CD8-positive, alpha-beta memory T cell (primary cell): ENCODE measurements around the gene SERPINB11. TPM values are rescaled to one million over a fixed set of nuclear protein-coding genes. Genes with fewer than 3 reads are reported as not detected.
"Not testable (repeated sequence)": the region's sequence is repeated elsewhere in the genome, so short reads cannot be mapped to it uniquely, and the experiment has no call there.

Experiments used
- CTCF ChIA-PET: fragments of 350-600 bp; sonication (Branson Sonifier 250); formaldehyde crosslinking; loops from one replicate; lab custom pipeline; 2021; ENCODE audit warnings: antibody characterized with exemption; lab: Charles Lee
- POLR2A ChIA-PET: fragments of 350-600 bp; sonication (Branson Sonifier 250); formaldehyde crosslinking; loops from one replicate; lab custom pipeline; 2021; ENCODE audit warnings: antibody characterized with exemption; lab: Charles Lee
- DNase-seq, 5 donors: peaks; one replicate each; pipeline versions ENCODE4 v3.0.0 to v3.0.0-alpha.2; 2020 to 2022; ENCODE audit warnings: mixed read lengths in 1 of 5
- H3K27ac ChIP-seq: one replicate; pipeline ENCODE4 v1.7.0; 2013; ENCODE audit warnings: low read depth, mild to moderate bottlenecking, low read length, moderate library complexity
- H3K27me3 ChIP-seq: 2 replicates; pipeline ENCODE4 v1.7.0; 2013; ENCODE audit warnings: low read length, mild to moderate bottlenecking; ENCODE audit not compliant: insufficient read depth, poor library complexity, severe bottlenecking
- H3K36me3 ChIP-seq: 2 replicates; pipeline ENCODE4 v1.7.0; 2013; ENCODE audit warnings: mild to moderate bottlenecking, low read length, moderate library complexity; ENCODE audit not compliant: insufficient read depth
- H3K4me1 ChIP-seq: 2 replicates; pipeline ENCODE4 v1.7.0; 2013; ENCODE audit warnings: mild to moderate bottlenecking, low read length, moderate library complexity; ENCODE audit not compliant: insufficient read depth
- H3K4me3 ChIP-seq: 2 replicates; pipeline ENCODE4 v1.7.0; 2013; ENCODE audit warnings: mild to moderate bottlenecking, low read length
- H3K9me3 ChIP-seq: 2 replicates; pipeline ENCODE4 v1.7.0; 2013; ENCODE audit warnings: mild to moderate bottlenecking, low read length
- H3K27ac Mint-ChIP-seq, 8 donors: one replicate each; pipeline ENCODE4 v1.8.0; 2020 to 2021; ENCODE audit warnings: mixed read lengths in 8 of 8, mild to moderate bottlenecking in 6 of 8, inconsistent platforms in 3 of 8, moderate library complexity in 3 of 8
- H3K27me3 Mint-ChIP-seq, 2 donors: one replicate each; pipeline ENCODE4 v1.8.0; 2020 to 2021; ENCODE audit warnings: mixed read lengths in 2 of 2, mild to moderate bottlenecking in 1 of 2, moderate library complexity in 1 of 2
- H3K36me3 Mint-ChIP-seq, 3 donors: one replicate each; pipeline ENCODE4 v1.8.0; 2020 to 2021; ENCODE audit warnings: mixed read lengths in 3 of 3, inconsistent platforms in 1 of 3, mild to moderate bottlenecking in 1 of 3
- H3K4me1 Mint-ChIP-seq, 3 donors: one replicate each; pipeline ENCODE4 v1.8.0; 2020 to 2021; ENCODE audit warnings: mixed read lengths in 3 of 3, inconsistent platforms in 1 of 3, mild to moderate bottlenecking in 1 of 3
- H3K4me3 Mint-ChIP-seq, 7 donors: one replicate each; pipeline ENCODE4 v1.8.0; 2020 to 2021; ENCODE audit warnings: mixed read lengths in 7 of 7, mild to moderate bottlenecking in 6 of 7, moderate library complexity in 4 of 7, inconsistent platforms in 2 of 7
- H3K9me3 Mint-ChIP-seq, 5 donors: one replicate each; pipeline ENCODE4 v1.8.0; 2020 to 2022; ENCODE audit warnings: mixed read lengths in 5 of 5, mild to moderate bottlenecking in 3 of 5, moderate library complexity in 2 of 5, inconsistent platforms in 1 of 5
- polyA plus RNA-seq: library from polyadenylated mRNA; unstranded; fragments of 300-500 nt; fragmentation: Illumina TruSeq; gene quantifications from one replicate; pipeline ENCODE4 v1.2.3, GENCODE V29; 2021
- total RNA-seq, 2 experiments: library from RNA; stranded (reverse); gene quantifications; one replicate each; pipeline ENCODE4 v1.2.3, GENCODE V29; 2021

The SERPINB11 gene
- total RNA-seq (not detected), polyA plus RNA-seq (not detected)

GRCh38 chr18:63702660-63703059, at the start of gene SERPINB11:
Gene SERPINB11 (plus strand): TSS chr18:63702960. CDS start chr18:63710194, 7,234 bp downstream.
- ChIA-PET CTCF (no interaction called here), POLR2A (no interaction called here)
- H3K4me3 Mint-ChIP-seq, result no peak within 1 kb of the TSS
- no peaks in the 10 kb centered on the region for H3K36me3 ChIP-seq
- H3K9me3 Mint-ChIP-seq, result peaks cover 0 to 3% (median 0%) of the 10 kb centered on the region in 5 donors
- H3K27me3 Mint-ChIP-seq, result peaks cover 0 to 2% of the 10 kb centered on the region in 2 donors
- H3K36me3 Mint-ChIP-seq, result no peaks in the 10 kb centered on the region
- H3K27ac Mint-ChIP-seq, result no peak within 1 kb of the TSS
- H3K4me1 Mint-ChIP-seq, result no peaks in the 10 kb centered on the region
- H3K4me1 ChIP-seq, result no peaks in the 10 kb centered on the region
- H3K27me3 ChIP-seq, result no peaks in the 10 kb centered on the region
- no peak within 1 kb of the TSS for H3K4me3 ChIP-seq
- no peaks in the 10 kb centered on the region for H3K9me3 ChIP-seq
- H3K27ac ChIP-seq, result no peak within 1 kb of the TSS
- no peak for DNase-seq

- H3K27me3 Mint-ChIP-seq, CTCF ChIA-PET, H3K4me1 ChIP-seq, H3K4me3 ChIP-seq, H3K27ac ChIP-seq, H3K36me3 Mint-ChIP-seq, H3K4me3 Mint-ChIP-seq, DNase-seq, POLR2A ChIA-PET, H3K36me3 ChIP-seq, H3K4me1 Mint-ChIP-seq, H3K27ac Mint-ChIP-seq, H3K9me3 Mint-ChIP-seq, H3K9me3 ChIP-seq, H3K27me3 ChIP-seq: not testable (repeated sequence)
These were observed 43.8 kb upstream of the SERPINB11 start for GRCh38 chr18:63658920-63659319.

GRCh38 chr18:63661750-63662149, 41.0 kb upstream of the SERPINB11 start, which contains the start of gene SERPINB3:
Gene SERPINB3 (minus strand): TSS chr18:63661893. CDS start chr18:63661216, 677 bp downstream.
- H3K9me3 ChIP-seq, H3K4me3 ChIP-seq, CTCF ChIA-PET, H3K4me3 Mint-ChIP-seq, DNase-seq, POLR2A ChIA-PET, H3K9me3 Mint-ChIP-seq, H3K4me1 ChIP-seq, H3K4me1 Mint-ChIP-seq, H3K27me3 ChIP-seq, H3K36me3 ChIP-seq, H3K27me3 Mint-ChIP-seq, H3K36me3 Mint-ChIP-seq, H3K27ac Mint-ChIP-seq, H3K27ac ChIP-seq: not testable (repeated sequence)

GRCh38 chr18:63664571-63664970, 38.2 kb upstream of the SERPINB11 start:
- H3K4me1 Mint-ChIP-seq, result no peaks in the 10 kb centered on the region
- no peaks in the 10 kb centered on the region for H3K36me3 ChIP-seq

GRCh38 chr18:63676526-63677323, 26.0 kb upstream of the SERPINB11 start:
- no peak for DNase-seq
- H3K4me1 ChIP-seq, result no peaks in the 10 kb centered on the region
- Mint-ChIP-seq H3K4me1 (no peaks in the 10 kb centered on the region), H3K9me3 (peaks cover 0 to 2% (median 0%) of the 10 kb centered on the region in 5 donors), H3K27me3 (no peaks in the 10 kb centered on the region), H3K36me3 (no peaks in the 10 kb centered on the region), H3K27ac (no peak overlapping the region), H3K4me3 (no peak overlapping the region)
- no peaks in the 10 kb centered on the region for H3K36me3 ChIP-seq
- ChIA-PET CTCF (interaction anchor here (0.7 kb wide), 1 partner anchor 11 kb away, joined by 3 read pairs; no protein-coding TSS in a partner anchor), POLR2A (no interaction called here)
- H3K4me3 ChIP-seq, result no peak overlapping the region
- H3K27me3 ChIP-seq, result no peaks in the 10 kb centered on the region
- H3K27ac ChIP-seq, result no peak overlapping the region
- H3K9me3 ChIP-seq, result no peaks in the 10 kb centered on the region

More at GRCh38 chr18:63664571-63664970, 38.2 kb upstream of the SERPINB11 start:
- no peak for DNase-seq
- Mint-ChIP-seq H3K4me3 (no peak overlapping the region), H3K36me3 (no peaks in the 10 kb centered on the region), H3K27ac (no peak overlapping the region), H3K27me3 (no peaks in the 10 kb centered on the region), H3K9me3 (peaks cover 3 to 7% (median 6%) of the 10 kb centered on the region in 5 donors)
- H3K27me3 ChIP-seq, result no peaks in the 10 kb centered on the region
- CTCF ChIA-PET, result no interaction called here
- no peaks in the 10 kb centered on the region for H3K4me1 ChIP-seq
- no peak overlapping the region for H3K4me3 ChIP-seq
- POLR2A ChIA-PET, result no interaction called here
- H3K27ac ChIP-seq, result no peak overlapping the region
- no peaks in the 10 kb centered on the region for H3K9me3 ChIP-seq

GRCh38 chr18:63677500-63678225, 25.1 kb upstream of the SERPINB11 start:
- ChIA-PET POLR2A (no interaction called here), CTCF (interaction anchor here (0.7 kb wide), 1 partner anchor 12 kb away, joined by 3 read pairs; no protein-coding TSS in a partner anchor)
- DNase-seq, result no peak
- H3K4me1 Mint-ChIP-seq, result no peaks in the 10 kb centered on the region
- no peaks in the 10 kb centered on the region for H3K36me3 Mint-ChIP-seq
- no peak overlapping the region for H3K4me3 Mint-ChIP-seq
- no peaks in the 10 kb centered on the region for H3K36me3 ChIP-seq
- no peaks in the 10 kb centered on the region for H3K27me3 Mint-ChIP-seq
- no peak overlapping the region for H3K4me3 ChIP-seq
- H3K4me1 ChIP-seq, result no peaks in the 10 kb centered on the region
- no peaks in the 10 kb centered on the region for H3K27me3 ChIP-seq
- H3K9me3 ChIP-seq, result no peaks in the 10 kb centered on the region
- H3K27ac ChIP-seq, result no peak overlapping the region
- H3K27ac Mint-ChIP-seq, result no peak overlapping the region
- peaks cover 0 to 2% (median 0%) of the 10 kb centered on the region in 5 donors for H3K9me3 Mint-ChIP-seq

- Histone ChIP-seq H3K4me1 (no peaks in the 10 kb centered on the region), H3K27me3 (no peaks in the 10 kb centered on the region), H3K36me3 (no peaks in the 10 kb centered on the region), H3K9me3 (no peaks in the 10 kb centered on the region), H3K27ac (no peak overlapping the region), H3K4me3 (no peak overlapping the region)
- no peaks in the 10 kb centered on the region for H3K4me1 Mint-ChIP-seq
- no peak overlapping the region for H3K27ac Mint-ChIP-seq
- peaks cover 0 to 4% (median 0%) of the 10 kb centered on the region in 5 donors for H3K9me3 Mint-ChIP-seq
- ChIA-PET POLR2A (no interaction called here), CTCF (no interaction called here)
- DNase-seq, result no peak
- peaks cover 0 to 8% of the 10 kb centered on the region in 2 donors for H3K27me3 Mint-ChIP-seq
- no peak overlapping the region for H3K4me3 Mint-ChIP-seq
- H3K36me3 Mint-ChIP-seq, result no peaks in the 10 kb centered on the region
These were observed 22.7 kb upstream of the SERPINB11 start for GRCh38 chr18:63679820-63680606.
